ENCODE data around the gene MGAM2. TPM values are rescaled to one million over a fixed set of nuclear protein-coding genes. Genes with fewer than 3 reads are reported as not detected.

Gene MGAM2
- total and polyA plus RNA-seq, 2 of the 13 experiments (the other 11 are each of a cell fraction or from before 2014, with no cell fraction given), result 0.29 TPM; not detected in 1

DNA sequence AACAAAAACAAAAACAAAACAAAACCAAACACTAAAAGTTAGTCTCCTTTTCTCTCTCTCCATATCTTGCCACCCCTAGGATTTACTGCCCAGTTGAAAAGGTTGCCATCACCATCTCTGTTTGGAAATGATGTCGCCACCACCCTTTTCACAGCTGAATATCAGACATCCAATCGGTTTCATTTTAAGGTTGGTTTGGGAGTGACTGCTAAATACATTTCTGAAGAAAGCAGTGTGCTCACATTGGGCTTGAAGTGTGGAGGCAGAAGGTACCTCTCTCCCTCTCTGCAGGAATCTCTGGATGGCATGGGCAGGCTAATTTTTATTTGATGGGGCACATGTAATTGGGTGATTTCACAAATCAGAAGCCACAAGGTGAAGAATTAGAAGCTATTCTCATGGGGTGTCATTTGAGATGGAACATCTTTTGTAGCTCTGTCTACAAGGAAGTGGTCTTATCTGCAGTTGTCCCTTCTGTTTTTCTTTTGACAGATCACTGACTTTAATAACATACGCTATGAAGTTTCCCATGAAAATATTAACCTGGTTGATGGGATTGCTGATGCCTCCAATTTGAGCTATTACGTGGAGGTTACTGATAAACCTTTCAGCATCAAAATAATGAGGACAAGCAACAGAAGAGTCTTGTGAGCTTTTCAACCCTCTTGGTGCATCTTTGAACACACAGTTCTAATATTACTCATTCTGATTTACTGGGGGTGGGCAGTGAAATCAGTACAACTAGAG is 20.1 kb downstream of the MGAM2 start:
- H3K79me2 ChIP-seq (ENCODE audit: insufficient read depth, low read length), result no peaks in the 10 kb centered on the region
- no peak overlapping the region for H3K4me3 ChIP-seq (replicated peaks in 1 of 3; ENCODE audit: insufficient read depth in 1 of 3, low read depth in 2 of 3, low read length in 3 of 3)
- no peak for TF ChIP-seq KLF9 (CRISPR knock-in tag; IDR thresholded peaks at IDR 0.05; ENCODE audit: low read depth)
- no peak for TF ChIP-seq ATF7 (IDR thresholded peaks at IDR 0.05)
- TF ChIP-seq ATF7 (CRISPR knock-in tag; IDR thresholded peaks at IDR 0.05), result no peak
- TF ChIP-seq NPAS2 (CRISPR knock-in tag; IDR thresholded peaks at IDR 0.05; ENCODE audit: borderline replicate concordance), result no peak
- TF ChIP-seq BHLHE40 (IDR thresholded peaks at IDR 0.05; ENCODE audit: low read length), result no peak
- TF ChIP-seq BORCS8-MEF2B (CRISPR knock-in tag; IDR thresholded peaks at IDR 0.05), result no peak
- no peak for TF ChIP-seq SNAI1 (CRISPR knock-in tag; IDR thresholded peaks at IDR 0.05; ENCODE audit: borderline replicate concordance)
- TF ChIP-seq ZFP90 (CRISPR knock-in tag; IDR thresholded peaks at IDR 0.05; ENCODE audit: borderline replicate concordance), result no peak
- TF ChIP-seq TRIM22 (IDR thresholded peaks at IDR 0.05), result no peak
- no peak for TF ChIP-seq PCBP1 (IDR thresholded peaks at IDR 0.05; ENCODE audit: borderline replicate concordance, low read depth, low read length)
- TF ChIP-seq ZNF598 (CRISPR knock-in tag; IDR thresholded peaks at IDR 0.05; ENCODE audit: borderline replicate concordance), result no peak
- TF ChIP-seq RFXAP (CRISPR knock-in tag; IDR thresholded peaks at IDR 0.05; ENCODE audit: borderline replicate concordance), result no peak
- no peak for TF ChIP-seq ZNF775 (CRISPR knock-in tag; IDR thresholded peaks at IDR 0.05; ENCODE audit: borderline replicate concordance)
- no peak overlapping the region for H2AFZ ChIP-seq (ENCODE audit: low read length)
- H3K9me3 ChIP-seq (ENCODE audit: low read length), result no peaks in the 10 kb centered on the region
- H3K36me3 ChIP-seq (replicated peaks in 1 of 2; ENCODE audit: control insufficient read depth in 1 of 2, insufficient read depth in 2 of 2, low read length in 2 of 2), result no peaks in the 10 kb centered on the region
- no peak overlapping the region for H3K4me2 ChIP-seq (ENCODE audit: low read depth, low read length)
- ChIA-PET CTCF (ENCODE audit: low intra/inter-chr PET ratio, low total read pairs) (no interaction called here), POLR2A (no interaction called here)
- DNase-seq (ENCODE audit: low spot score) (no peak), FAIRE-seq (no peak), ATAC-seq (no peak)
- no peak overlapping the region for H3K9ac ChIP-seq (ENCODE audit: insufficient read depth, low read depth, low read length)
- in situ Hi-C loops (cut with HindIII; ENCODE audit: extremely low pct_ligation_motif_present, low pct_unique_long_range_greater_than_20kb) (no loop called here), intact Hi-C loops (cut with micrococcal nuclease; ENCODE audit: unreplicated experiment) (no loop called here)
- H3K27me3 ChIP-seq (ENCODE audit: control insufficient read depth in 1 of 2, insufficient read depth in 2 of 2, low read length in 2 of 2), result no peaks in the 10 kb centered on the region
- no peaks in the 10 kb centered on the region for H3K4me1 ChIP-seq (ENCODE audit: insufficient read depth, low read length)
- WGBS (ENCODE audit: low lambda C conversion rate), result 75% methylated on average over 4 of the region's 4 CpGs
- H4K20me1 ChIP-seq (ENCODE audit: insufficient read depth, low read length), result no peaks in the 10 kb centered on the region
- no TSS peak for BruUV-seq (replicated peaks)
- H3K27ac ChIP-seq (ENCODE audit: extremely low read length, insufficient read depth, low read length), result no peak overlapping the region
